Neural cell (in vitro differentiated cells): ENCODE data around the gene AGTRAP.

Source experiments
- CTCF ChIP-seq: fragments of 450-650 bp; IDR thresholded peaks from 2 replicates; pipeline ENCODE4 v1.5.1; 2014; ENCODE audit warnings: antibody characterized with exemption, mild to moderate bottlenecking, moderate library complexity; ENCODE audit not compliant: poor library complexity, severe bottlenecking
- EP300 ChIP-seq: fragments of 450-650 bp; conservative IDR thresholded peaks from 2 replicates; pipeline ENCODE4 v1.6.1; 2014; ENCODE audit warnings: antibody characterized with exemption, mild to moderate bottlenecking, moderate library complexity; ENCODE audit not compliant: poor library complexity, severe bottlenecking
- RAD21 ChIP-seq: fragments of 450-650 bp; conservative IDR thresholded peaks from 2 replicates; pipeline ENCODE4 v1.6.1; 2014; ENCODE audit warnings: antibody characterized with exemption, mild to moderate bottlenecking, moderate library complexity

DNA sequence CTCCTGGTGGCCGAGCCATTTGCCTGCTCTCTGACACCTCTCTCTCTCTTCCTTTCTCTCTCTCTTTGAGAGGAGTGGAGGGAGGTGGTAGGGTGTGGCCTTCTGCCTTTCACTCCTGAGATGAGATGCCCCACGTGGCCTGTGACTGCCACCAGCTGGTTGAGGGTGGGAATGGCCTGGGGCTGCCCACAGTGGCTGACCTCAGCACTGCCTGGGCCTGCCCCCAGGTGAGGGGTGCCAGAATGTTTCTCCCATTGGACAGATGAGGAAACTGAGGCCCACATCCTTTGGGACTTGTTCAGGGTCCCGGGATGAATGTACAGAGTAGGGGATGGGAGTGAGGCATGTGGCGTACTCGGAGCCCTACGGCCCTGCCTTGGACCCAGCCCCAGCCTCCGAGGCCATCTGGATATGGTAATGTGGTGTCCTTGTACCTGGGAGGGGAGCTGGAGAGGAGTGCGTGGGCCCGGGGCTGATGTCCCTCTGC, 13.3 kb downstream of the AGTRAP start:
- TF ChIP-seq CTCF (no peak), EP300 (no peak), RAD21 (no peak)
